Endothelial cell (in vitro differentiated cells): ENCODE results near the gene CES3. TPM values are rescaled to one million over a fixed set of nuclear protein-coding genes. Genes with fewer than 3 reads are reported as not detected.

ENCODE experiments used
- DNase-seq: peaks from one replicate; pipeline ENCODE4 v3.0.0; 2021; ENCODE audit warnings: low spot score
- H3K27ac Mint-ChIP-seq: one replicate; pipeline ENCODE4 v1.8.0; 2021; ENCODE audit warnings: mixed read lengths, inconsistent platforms; ENCODE audit not compliant: unreplicated experiment
- H3K27me3 Mint-ChIP-seq: one replicate; pipeline ENCODE4 v1.8.0; 2021; ENCODE audit warnings: mild to moderate bottlenecking, moderate library complexity, mixed read lengths, inconsistent platforms; ENCODE audit not compliant: unreplicated experiment
- H3K36me3 Mint-ChIP-seq: one replicate; pipeline ENCODE4 v1.8.0; 2021; ENCODE audit warnings: mild to moderate bottlenecking, low read depth, mixed read lengths, inconsistent platforms; ENCODE audit not compliant: unreplicated experiment
- H3K4me1 Mint-ChIP-seq: one replicate; pipeline ENCODE4 v1.8.0; 2021; ENCODE audit warnings: mild to moderate bottlenecking, mixed read lengths, inconsistent platforms; ENCODE audit not compliant: unreplicated experiment
- H3K4me3 Mint-ChIP-seq: one replicate; pipeline ENCODE4 v1.8.0; 2021; ENCODE audit warnings: mild to moderate bottlenecking, mixed read lengths, inconsistent platforms; ENCODE audit not compliant: unreplicated experiment
- H3K9me3 Mint-ChIP-seq: one replicate; pipeline ENCODE4 v1.8.0; 2021; ENCODE audit warnings: mixed read lengths, inconsistent platforms; ENCODE audit not compliant: unreplicated experiment
- total RNA-seq: library from RNA; stranded (reverse); fragmentation: NEBNext Ultra II Directional; extraction: Animal tissue kit (Norgen Biotek cat#: 25700); gene quantifications from one replicate; pipeline ENCODE4 v1.2.1, GENCODE V29; 2021; ENCODE audit not compliant: unreplicated experiment
- TF ChIP-seq, protein P1 (sequence below): fragments of 200-600 bp; sonication (generic); IDR thresholded peaks from one replicate; pipeline ENCODE4 v1.5.0; 2021; ENCODE audit warnings: antibody characterized with exemption; ENCODE audit not compliant: unreplicated experiment

The CES3 gene
- total RNA-seq, 1 donor from 2014 or later = 2.5 TPM

DNA sequence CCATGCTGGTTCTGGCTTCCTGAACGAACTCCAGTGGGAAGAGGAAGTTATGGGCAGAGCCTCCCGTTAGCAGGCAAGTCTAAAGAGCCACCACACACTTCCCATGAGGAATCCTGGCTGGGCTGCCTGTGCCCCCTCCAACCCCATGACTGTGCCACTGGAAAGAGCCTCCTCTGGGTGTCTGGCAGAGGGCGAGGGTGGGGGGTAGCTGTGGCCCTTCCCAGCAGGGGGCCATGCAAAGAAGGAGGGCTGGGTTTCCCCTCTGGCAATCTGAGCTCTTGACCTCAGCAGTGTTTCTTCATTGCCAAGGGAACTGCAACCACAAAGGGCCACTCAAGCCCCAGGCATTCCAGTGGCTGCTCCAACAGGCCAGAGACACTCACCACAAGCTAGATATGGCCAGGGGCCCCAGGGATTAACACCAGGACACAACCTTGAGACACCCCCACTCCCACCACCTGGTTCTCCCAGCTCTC is 34.1 kb upstream of the CES3 start:
- H3K4me3 Mint-ChIP-seq = no peak overlapping the region
- peaks cover 20% of the 10 kb centered on the region for H3K27me3 Mint-ChIP-seq
- TF ChIP-seq, protein P1, sequence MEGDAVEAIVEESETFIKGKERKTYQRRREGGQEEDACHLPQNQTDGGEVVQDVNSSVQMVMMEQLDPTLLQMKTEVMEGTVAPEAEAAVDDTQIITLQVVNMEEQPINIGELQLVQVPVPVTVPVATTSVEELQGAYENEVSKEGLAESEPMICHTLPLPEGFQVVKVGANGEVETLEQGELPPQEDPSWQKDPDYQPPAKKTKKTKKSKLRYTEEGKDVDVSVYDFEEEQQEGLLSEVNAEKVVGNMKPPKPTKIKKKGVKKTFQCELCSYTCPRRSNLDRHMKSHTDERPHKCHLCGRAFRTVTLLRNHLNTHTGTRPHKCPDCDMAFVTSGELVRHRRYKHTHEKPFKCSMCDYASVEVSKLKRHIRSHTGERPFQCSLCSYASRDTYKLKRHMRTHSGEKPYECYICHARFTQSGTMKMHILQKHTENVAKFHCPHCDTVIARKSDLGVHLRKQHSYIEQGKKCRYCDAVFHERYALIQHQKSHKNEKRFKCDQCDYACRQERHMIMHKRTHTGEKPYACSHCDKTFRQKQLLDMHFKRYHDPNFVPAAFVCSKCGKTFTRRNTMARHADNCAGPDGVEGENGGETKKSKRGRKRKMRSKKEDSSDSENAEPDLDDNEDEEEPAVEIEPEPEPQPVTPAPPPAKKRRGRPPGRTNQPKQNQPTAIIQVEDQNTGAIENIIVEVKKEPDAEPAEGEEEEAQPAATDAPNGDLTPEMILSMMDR = no peak
- no peak overlapping the region for H3K27ac Mint-ChIP-seq
- H3K36me3 Mint-ChIP-seq = no peaks in the 10 kb centered on the region
- H3K9me3 Mint-ChIP-seq = no peaks in the 10 kb centered on the region
- H3K4me1 Mint-ChIP-seq = no peaks in the 10 kb centered on the region
- DNase-seq = no peak

DNA sequence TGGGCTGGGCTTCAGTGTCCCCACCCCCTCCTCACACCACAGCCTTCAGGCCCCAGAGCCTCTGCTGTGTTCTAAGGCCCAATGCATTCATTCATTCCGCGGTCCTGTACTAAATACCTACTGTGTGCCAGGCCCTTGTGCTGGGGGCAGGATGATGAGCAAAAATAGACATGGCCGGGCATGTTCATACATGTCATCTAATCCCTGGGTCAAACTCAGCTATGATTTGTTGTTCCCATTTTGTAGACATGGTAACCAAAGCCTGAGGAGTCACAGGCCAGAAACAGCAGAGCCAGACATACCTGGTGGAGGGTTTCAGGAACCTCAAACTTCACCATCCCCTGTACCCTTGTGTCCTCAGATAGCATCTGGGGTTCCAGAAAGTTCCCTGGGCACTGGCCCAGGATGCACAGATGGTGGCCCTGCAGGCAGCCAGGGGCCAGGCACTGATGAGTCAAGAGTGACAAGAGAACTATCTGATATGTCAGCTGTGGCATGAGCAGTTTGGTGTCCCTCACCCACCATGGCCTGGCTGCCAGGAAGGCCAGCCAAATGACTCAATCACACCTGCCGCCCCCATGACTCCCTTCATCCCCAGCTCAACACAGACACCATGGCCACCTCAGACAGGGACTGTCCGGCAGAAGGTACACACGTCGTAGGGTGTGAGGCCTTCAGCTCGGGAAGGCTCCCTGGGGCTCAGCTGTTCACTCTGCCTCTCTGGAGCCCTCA is 33.0 kb upstream of the CES3 start:
- peaks cover 8% of the 10 kb centered on the region for H3K36me3 Mint-ChIP-seq
- no peak for DNase-seq
- H3K27ac Mint-ChIP-seq = no peak overlapping the region
- no peak overlapping the region for H3K4me3 Mint-ChIP-seq
- H3K27me3 Mint-ChIP-seq = peaks cover 20% of the 10 kb centered on the region
- H3K4me1 Mint-ChIP-seq = peaks cover 6% of the 10 kb centered on the region
- TF ChIP-seq, protein P1 = no peak
- H3K9me3 Mint-ChIP-seq = no peaks in the 10 kb centered on the region

DNA sequence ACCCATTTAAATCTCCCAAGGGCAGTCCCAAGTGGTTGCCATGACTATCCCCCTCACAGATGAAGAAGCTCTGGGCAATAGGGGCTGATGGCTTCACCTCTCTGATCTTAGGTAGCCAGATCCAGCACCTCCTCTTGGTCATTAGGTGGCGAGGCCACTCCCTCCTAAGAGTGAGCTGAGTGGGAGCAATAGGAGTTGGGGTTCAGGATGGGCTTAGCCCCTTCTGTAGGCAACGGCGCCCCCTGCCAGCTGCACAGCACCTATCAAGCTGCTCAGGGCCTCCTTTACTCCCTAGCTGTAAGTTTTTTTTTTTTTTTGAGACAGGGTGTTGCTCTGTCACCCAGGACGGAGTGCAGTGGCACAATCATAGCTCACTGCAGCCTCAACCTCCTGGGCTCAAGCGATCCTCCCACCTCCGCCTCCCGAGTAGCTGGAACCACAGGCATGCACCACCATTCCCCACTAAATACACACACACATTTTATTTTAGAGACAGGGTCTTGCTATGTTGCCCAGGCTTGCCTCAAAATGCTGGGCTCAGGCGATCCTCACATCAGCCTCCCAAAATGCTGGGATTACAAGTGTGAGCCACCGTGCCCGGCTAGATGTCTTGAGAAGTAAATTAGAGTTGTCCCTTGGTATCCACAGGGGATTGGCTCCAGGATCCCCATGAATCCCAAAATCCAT is 32.2 kb upstream of the CES3 start:
- no peak for DNase-seq
- Mint-ChIP-seq H3K4me3 (peak overlapping the region; percentile 47), H3K36me3 (peaks cover 15% of the 10 kb centered on the region), H3K27ac (no peak overlapping the region), H3K9me3 (no peaks in the 10 kb centered on the region), H3K27me3 (peaks cover 15% of the 10 kb centered on the region), H3K4me1 (peaks cover 13% of the 10 kb centered on the region)
- TF ChIP-seq, protein P1 = no peak

GRCh38 chr16:66930189-66930588 is 30.9 kb upstream of the CES3 start:
- no peak overlapping the region for H3K27ac Mint-ChIP-seq
- H3K4me3 Mint-ChIP-seq = no peak overlapping the region
- peaks cover 16% of the 10 kb centered on the region for H3K36me3 Mint-ChIP-seq
- peaks cover 15% of the 10 kb centered on the region for H3K27me3 Mint-ChIP-seq
- no peaks in the 10 kb centered on the region for H3K9me3 Mint-ChIP-seq
- TF ChIP-seq, protein P1 = no peak
- DNase-seq = no peak
- H3K4me1 Mint-ChIP-seq = peaks cover 16% of the 10 kb centered on the region

GRCh38 chr16:66931665-66932064 is 29.4 kb upstream of the CES3 start:
- Mint-ChIP-seq H3K36me3 (peaks cover 16% of the 10 kb centered on the region), H3K27ac (no peak overlapping the region), H3K9me3 (no peaks in the 10 kb centered on the region), H3K4me3 (no peak overlapping the region), H3K4me1 (peaks cover 16% of the 10 kb centered on the region), H3K27me3 (peaks cover 12% of the 10 kb centered on the region)
- DNase-seq = no peak
- TF ChIP-seq, protein P1 = no peak
